Panc1 (cell line): ENCODE measurements around the gene TRIM5. TPM values are rescaled to one million over a fixed set of nuclear protein-coding genes. Genes with fewer than 3 reads are reported as not detected.
A peak's percentile ranks its signal among the peaks of the same experiment; 100 is the strongest.
"Not testable (repeated sequence)": the region's sequence is repeated elsewhere in the genome, so short reads cannot be mapped to it uniquely, and the experiment has no call there.

Experiments
- ATAC-seq: fragments of 200-7000 bp; cut with Tn5 transposase; 2 replicates; pipeline ENCODE4 v1.9.1; 2020; ENCODE audit warnings: mild to moderate bottlenecking, moderate library complexity
- BruUV-seq: library from RNA; stranded (reverse); fragments of 400-500 nt; replicated peaks from 2 replicates; lab custom pipeline; 2021; lab: Mats Ljungman, UMichigan
- CTCF ChIA-PET: fragments of 300-600 bp; sonication (Branson Sonifier 250); formaldehyde crosslinking; loops from one replicate; lab custom pipeline; 2022; ENCODE audit warnings: antibody characterized with exemption; lab: Charles Lee
- POLR2A ChIA-PET: fragments of 300-600 bp; sonication (Branson Sonifier 250); formaldehyde crosslinking; loops from one replicate; lab custom pipeline; 2022; ENCODE audit warnings: antibody characterized with exemption; lab: Charles Lee
- DNase-seq: peaks from one replicate; pipeline ENCODE4 v3.0.0-alpha.2; 2010; ENCODE audit warnings: low read depth, low spot score
- H3K27ac ChIP-seq: 2 replicates; pipeline ENCODE4 v1.5.1; 2011; ENCODE audit warnings: mild to moderate bottlenecking, low read length, inconsistent platforms
- H3K27me3 ChIP-seq: fragments of 200-500 bp; sonication (Bioruptor generic); 2 replicates; pipeline ENCODE4 v1.6.0; 2014; ENCODE audit warnings: low read length, inconsistent platforms; ENCODE audit not compliant: control insufficient read depth, insufficient read depth
- H3K36me3 ChIP-seq: fragments of 200-500 bp; sonication (Bioruptor generic); 2 replicates; pipeline ENCODE4 v1.5.1; 2014; ENCODE audit warnings: inconsistent platforms, mild to moderate bottlenecking, low read length, moderate library complexity; ENCODE audit not compliant: control insufficient read depth, insufficient read depth
- H3K4me1 ChIP-seq: 2 replicates; pipeline ENCODE4 v1.5.1; 2011; ENCODE audit warnings: inconsistent platforms, mild to moderate bottlenecking, low read length, moderate library complexity; ENCODE audit not compliant: control insufficient read depth, insufficient read depth
- H3K4me3 ChIP-seq, 2 experiments: 2 replicates each; pipeline ENCODE4 v1.5.1; 2011 to 2012; ENCODE audit warnings: low read depth in 2 of 2, low read length in 2 of 2, mild to moderate bottlenecking in 2 of 2, inconsistent platforms in 1 of 2, moderate library complexity in 1 of 2
- H3K9me3 ChIP-seq: fragments of 200-500 bp; sonication (Bioruptor generic); 2 replicates; pipeline ENCODE4 v1.5.1; 2014; ENCODE audit warnings: low read depth, mild to moderate bottlenecking, inconsistent platforms, low read length, moderate library complexity; ENCODE audit not compliant: control insufficient read depth, insufficient read depth
- CTCF ChIP-seq: fragments of 450-650 bp; IDR thresholded peaks from 2 replicates; pipeline ENCODE4 v1.5.1; 2017; ENCODE audit warnings: mild to moderate bottlenecking
- POLR2AphosphoS5 ChIP-seq: IDR thresholded peaks from 2 replicates; pipeline ENCODE4 v1.6.1; 2012; ENCODE audit warnings: mild to moderate bottlenecking, low read depth, low read length, moderate library complexity
- REST ChIP-seq, 2 experiments: IDR thresholded peaks; 2 replicates each; pipeline ENCODE4 v1.6.1; 2011 to 2012; ENCODE audit warnings: low read depth in 2 of 2, control low read depth in 1 of 2, low read length in 1 of 2, mild to moderate bottlenecking in 1 of 2, moderate library complexity in 1 of 2; ENCODE audit not compliant: insufficient read depth in 1 of 2
- SIN3A ChIP-seq: IDR thresholded peaks from 2 replicates; pipeline ENCODE4 v1.6.1; 2012; ENCODE audit warnings: low read depth, mild to moderate bottlenecking, low read length, moderate library complexity, borderline replicate concordance; ENCODE audit not compliant: insufficient read depth
- TCF7L2 ChIP-seq: IDR thresholded peaks from 2 replicates; pipeline ENCODE4 v1.6.1; 2011; ENCODE audit warnings: mild to moderate bottlenecking, low read depth, low read length, inconsistent platforms
- in situ Hi-C: cut with HindIII; loops from 2 replicates; pipeline ENCODE4 v1.10.0; 2016; ENCODE audit warnings: low sequenced_read_pairs, low pct_unique_long_range_greater_than_20kb
- intact Hi-C: fragments of 100-400 bp; cut with micrococcal nuclease; formaldehyde crosslinking; loops from one replicate; pipeline ENCODE4 v1.10.0; 2022; ENCODE audit not compliant: unreplicated experiment
- total RNA-seq: library from RNA; stranded (reverse); gene quantifications from one replicate; pipeline ENCODE4 v1.2.1, GENCODE V29; 2021; ENCODE audit not compliant: unreplicated experiment

The TRIM5 gene
- total RNA-seq, 1 experiment from 2014 or later = 56.1 TPM

- ChIA-PET POLR2A (interaction anchor here (0.7 to 1.3 kb wide), 2 partner anchors 16 to 87 kb away, joined by 3 to 4 read pairs; partner anchors contain the start of gene TRIM6), CTCF (interaction anchor here (1.7 to 1.9 kb wide), 2 partner anchors 25 to 84 kb away, joined by 4 to 9 read pairs; no protein-coding TSS in a partner anchor)
- no peak for DNase-seq
- Histone ChIP-seq H3K27ac (peak overlapping the region; percentile 98), H3K27me3 (no peaks in the 10 kb centered on the region), H3K4me1 (peaks cover 3% of the 10 kb centered on the region; the same call in 1 of the 2 replicates), H3K9me3 (no peaks in the 10 kb centered on the region), H3K4me3 (peak overlapping the region; percentile 70 to 77), H3K36me3 (0 out of 2 replicates have a peak, but pooled peaks cover 2% of the 10 kb centered on the region)
- TF ChIP-seq TCF7L2 = no peak
- no peak for TF ChIP-seq POLR2AphosphoS5
- no peak for TF ChIP-seq SIN3A
- TF ChIP-seq REST (IDR thresholded peaks at IDR 0.05; ENCODE audit: insufficient read depth in 1 of 2, low read depth in 2 of 2, low read length in 1 of 2) = no peak
- no peak for TF ChIP-seq CTCF
- TSS peak; percentile 96 for BruUV-seq
- in situ Hi-C loops (no loop called here), intact Hi-C loops (no loop called here)
- ATAC-seq = peak; percentile 30
Measured at GRCh38 chr11:5684036-5684645, 733 bp downstream of the TRIM5 start.

- ATAC-seq, H3K36me3 ChIP-seq, H3K27me3 ChIP-seq, BruUV-seq, H3K4me1 ChIP-seq, DNase-seq, H3K9me3 ChIP-seq, intact Hi-C loops, in situ Hi-C loops: not testable (repeated sequence)
- Histone ChIP-seq H3K4me3 (peak overlapping the region; percentile 70 to 77), H3K27ac (peak overlapping the region; percentile 98)
- CTCF ChIA-PET = interaction anchor here (1.7 to 1.9 kb wide), 2 partner anchors 24 to 84 kb away, joined by 4 to 9 read pairs; no protein-coding TSS in a partner anchor
- POLR2A ChIA-PET = interaction anchor here (0.7 kb wide), 1 partner anchor 17 kb away, joined by 3 read pairs; no protein-coding TSS in a partner anchor
Measured at GRCh38 chr11:5683620-5684019, 1.3 kb downstream of the TRIM5 start.

GRCh38 chr11:5682890-5683441, 1.9 kb downstream of the TRIM5 start:
- in situ Hi-C loops, H3K36me3 ChIP-seq, H3K9me3 ChIP-seq, H3K27me3 ChIP-seq, CTCF ChIA-PET, DNase-seq, intact Hi-C loops, ATAC-seq, H3K27ac ChIP-seq, POLR2A ChIA-PET, BruUV-seq, H3K4me3 ChIP-seq, H3K4me1 ChIP-seq: not testable (repeated sequence)
